Endodermal cell (in vitro differentiated cells): Measurements from ENCODE around the gene NPHS1. TPM values are rescaled to one million over a fixed set of nuclear protein-coding genes. Genes with fewer than 3 reads are reported as not detected.

ENCODE experiments used
- DNase-seq: peaks from one replicate; pipeline ENCODE4 v3.0.0-alpha.2; 2017
- H3K27ac ChIP-seq: 2 replicates; pipeline ENCODE4 v1.5.1; 2013; ENCODE audit warnings: mild to moderate bottlenecking, low read depth, low read length, moderate library complexity
- H3K27me3 ChIP-seq: 2 replicates; pipeline ENCODE4 v1.6.1; 2013; ENCODE audit warnings: mild to moderate bottlenecking, low read length, moderate library complexity; ENCODE audit not compliant: insufficient read depth, control insufficient read depth, poor library complexity, severe bottlenecking
- H3K36me3 ChIP-seq: 2 replicates; pipeline ENCODE4 v1.7.0; 2013; ENCODE audit warnings: mild to moderate bottlenecking, low read length, moderate library complexity; ENCODE audit not compliant: control insufficient read depth, insufficient read depth
- H3K4me1 ChIP-seq: one replicate; pipeline ENCODE4 v1.7.0; 2013; ENCODE audit warnings: low read length; ENCODE audit not compliant: control insufficient read depth, insufficient read depth
- H3K4me3 ChIP-seq: 2 replicates; pipeline ENCODE4 v1.5.1; 2013; ENCODE audit warnings: mild to moderate bottlenecking, low read length, moderate library complexity
- H3K9ac ChIP-seq: 2 replicates; pipeline ENCODE4 v1.6.1; 2013; ENCODE audit warnings: mild to moderate bottlenecking, low read length, moderate library complexity; ENCODE audit not compliant: poor library complexity, severe bottlenecking; ENCODE audit errors: extremely low read depth
- H3K9me3 ChIP-seq: 2 replicates; pipeline ENCODE4 v1.6.1; 2013; ENCODE audit warnings: mild to moderate bottlenecking, low read length, moderate library complexity; ENCODE audit not compliant: control insufficient read depth
- H3K27ac Mint-ChIP-seq: 2 replicates; pipeline ENCODE4 v1.8.0; 2020; ENCODE audit warnings: mixed read lengths
- H3K27me3 Mint-ChIP-seq: 2 replicates; pipeline ENCODE4 v1.8.0; 2021; ENCODE audit warnings: mild to moderate bottlenecking, mixed read lengths; ENCODE audit not compliant: insufficient read depth
- H3K36me3 Mint-ChIP-seq: 2 replicates; pipeline ENCODE4 v1.8.0; 2020; ENCODE audit warnings: low read depth, mixed read lengths
- H3K4me1 Mint-ChIP-seq: 2 replicates; pipeline ENCODE4 v1.8.0; 2020; ENCODE audit warnings: mixed read lengths
- H3K4me3 Mint-ChIP-seq: 2 replicates; pipeline ENCODE4 v1.8.0; 2020; ENCODE audit warnings: mild to moderate bottlenecking, moderate library complexity, mixed read lengths
- H3K9me3 Mint-ChIP-seq: 2 replicates; pipeline ENCODE4 v1.8.0; 2020; ENCODE audit warnings: mild to moderate bottlenecking, mixed read lengths
- WGBS, 2 experiments: methylation state at CpG; one replicate each; pipeline versions ENCODE4 v1.1.5 to v1.1.7; 2013; ENCODE audit warnings: missing lambda C conversion rate in 2 of 2, mixed read lengths in 1 of 2; ENCODE audit not compliant: insufficient coverage in 1 of 2, insufficient read length in 1 of 2; 5-methylcytosine and 5-hydroxymethylcytosine counted together
- total RNA-seq, 2 donors: library from RNA; stranded (reverse); fragmentation: NEBNext Ultra II Directional in 1 of 2; extraction: Animal tissue kit (Norgen Biotek cat#: 25700) in 1 of 2; gene quantifications; 2 replicates in 1 of 2; 3 replicates in 1 of 2; pipeline ENCODE4 v1.2.1, GENCODE V29; 2021
- TF ChIP-seq, protein P1 (sequence below): fragments of 200-600 bp; sonication (generic); conservative IDR thresholded peaks from 2 replicates; pipeline ENCODE4 v1.5.0; 2021; ENCODE audit warnings: antibody characterized with exemption, mild to moderate bottlenecking

NPHS1 gene
- total RNA-seq, 2 donors from 2014 or later: 0.24 to 0.80 TPM

DNA sequence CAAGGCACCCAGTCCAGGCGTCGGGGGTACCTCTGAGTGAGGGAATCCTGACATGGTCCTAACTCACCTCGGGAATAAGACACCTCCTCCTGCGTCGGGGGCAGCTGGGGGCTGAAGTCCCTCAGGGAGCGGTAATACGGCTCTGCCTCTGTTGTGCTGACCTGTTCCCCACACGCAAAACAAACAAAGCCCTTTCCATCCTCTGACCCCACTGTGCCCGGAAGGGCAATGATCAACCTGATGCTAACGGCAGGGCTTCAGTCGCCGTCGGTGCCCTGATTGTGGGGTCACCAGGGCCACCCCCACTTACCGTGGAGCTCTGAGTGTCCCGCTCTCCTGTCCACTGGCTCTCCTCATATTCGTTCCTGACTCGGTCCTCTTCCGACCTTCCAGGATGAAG lies 21.3 kb downstream of the NPHS1 start:
- H3K27me3 ChIP-seq: peaks cover 48% of the 10 kb centered on the region
- H3K4me1 Mint-ChIP-seq: no peaks in the 10 kb centered on the region
- no peak overlapping the region for H3K9ac ChIP-seq
- no peaks in the 10 kb centered on the region for H3K4me1 ChIP-seq
- TF ChIP-seq, protein P1, sequence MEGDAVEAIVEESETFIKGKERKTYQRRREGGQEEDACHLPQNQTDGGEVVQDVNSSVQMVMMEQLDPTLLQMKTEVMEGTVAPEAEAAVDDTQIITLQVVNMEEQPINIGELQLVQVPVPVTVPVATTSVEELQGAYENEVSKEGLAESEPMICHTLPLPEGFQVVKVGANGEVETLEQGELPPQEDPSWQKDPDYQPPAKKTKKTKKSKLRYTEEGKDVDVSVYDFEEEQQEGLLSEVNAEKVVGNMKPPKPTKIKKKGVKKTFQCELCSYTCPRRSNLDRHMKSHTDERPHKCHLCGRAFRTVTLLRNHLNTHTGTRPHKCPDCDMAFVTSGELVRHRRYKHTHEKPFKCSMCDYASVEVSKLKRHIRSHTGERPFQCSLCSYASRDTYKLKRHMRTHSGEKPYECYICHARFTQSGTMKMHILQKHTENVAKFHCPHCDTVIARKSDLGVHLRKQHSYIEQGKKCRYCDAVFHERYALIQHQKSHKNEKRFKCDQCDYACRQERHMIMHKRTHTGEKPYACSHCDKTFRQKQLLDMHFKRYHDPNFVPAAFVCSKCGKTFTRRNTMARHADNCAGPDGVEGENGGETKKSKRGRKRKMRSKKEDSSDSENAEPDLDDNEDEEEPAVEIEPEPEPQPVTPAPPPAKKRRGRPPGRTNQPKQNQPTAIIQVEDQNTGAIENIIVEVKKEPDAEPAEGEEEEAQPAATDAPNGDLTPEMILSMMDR: no peak
- peaks cover 28% of the 10 kb centered on the region for H3K27me3 Mint-ChIP-seq
- no peaks in the 10 kb centered on the region for H3K9me3 Mint-ChIP-seq
- 76% methylated on average over 8 to 18 of the region's 18 CpGs for WGBS, 2 experiments
- no peaks in the 10 kb centered on the region for H3K36me3 Mint-ChIP-seq
- H3K27ac ChIP-seq: no peak overlapping the region
- no peak overlapping the region for H3K4me3 Mint-ChIP-seq
- no peak for DNase-seq
- no peak overlapping the region for H3K4me3 ChIP-seq
- no peaks in the 10 kb centered on the region for H3K9me3 ChIP-seq
- no peak overlapping the region for H3K27ac Mint-ChIP-seq
- H3K36me3 ChIP-seq: no peaks in the 10 kb centered on the region

DNA sequence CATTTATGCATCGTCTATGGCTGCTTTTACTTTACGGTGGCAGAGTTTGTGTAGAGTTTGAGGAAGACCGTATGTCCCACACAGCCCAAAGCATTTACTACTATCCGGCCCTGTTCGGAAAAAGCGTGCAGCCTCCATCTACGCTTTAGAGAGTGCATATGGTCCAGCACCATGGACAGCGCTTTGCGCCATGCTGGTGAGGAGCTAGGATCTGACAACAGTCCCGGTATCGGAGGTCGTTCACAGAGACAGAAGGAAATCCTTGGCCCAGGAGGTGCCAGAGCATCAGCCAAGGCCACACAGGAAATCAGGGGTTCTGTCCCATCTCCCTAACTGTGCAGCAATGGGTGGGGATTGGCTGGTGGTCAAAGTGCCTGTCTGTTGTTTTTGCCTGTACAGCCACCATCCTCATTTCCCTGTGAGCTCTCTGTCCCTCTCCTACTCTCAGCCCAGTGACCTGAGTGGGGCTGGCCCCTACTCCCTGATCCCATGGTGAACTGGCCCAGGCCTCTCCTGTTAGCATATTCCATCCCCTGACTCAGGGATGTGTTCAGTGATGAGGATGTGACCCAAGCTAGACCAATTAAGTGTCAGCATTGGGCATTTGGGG lies 23.5 kb downstream of the NPHS1 start:
- no peaks in the 10 kb centered on the region for H3K9me3 Mint-ChIP-seq
- 21 to 28% methylated on average over 5 to 12 of the region's 12 CpGs for WGBS, 2 experiments
- TF ChIP-seq, protein P1: no peak
- no peak overlapping the region for H3K27ac ChIP-seq
- no peaks in the 10 kb centered on the region for H3K36me3 Mint-ChIP-seq
- peak; percentile 93 for DNase-seq
- no peak overlapping the region for H3K9ac ChIP-seq
- peaks cover 43% of the 10 kb centered on the region for H3K27me3 ChIP-seq
- no peak overlapping the region for H3K4me3 Mint-ChIP-seq
- peaks cover 24% of the 10 kb centered on the region for H3K27me3 Mint-ChIP-seq
- H3K27ac Mint-ChIP-seq: no peak overlapping the region
- no peaks in the 10 kb centered on the region for H3K4me1 ChIP-seq
- H3K9me3 ChIP-seq: no peaks in the 10 kb centered on the region
- H3K36me3 ChIP-seq: no peaks in the 10 kb centered on the region
- no peak overlapping the region for H3K4me3 ChIP-seq
- H3K4me1 Mint-ChIP-seq: no peaks in the 10 kb centered on the region

DNA sequence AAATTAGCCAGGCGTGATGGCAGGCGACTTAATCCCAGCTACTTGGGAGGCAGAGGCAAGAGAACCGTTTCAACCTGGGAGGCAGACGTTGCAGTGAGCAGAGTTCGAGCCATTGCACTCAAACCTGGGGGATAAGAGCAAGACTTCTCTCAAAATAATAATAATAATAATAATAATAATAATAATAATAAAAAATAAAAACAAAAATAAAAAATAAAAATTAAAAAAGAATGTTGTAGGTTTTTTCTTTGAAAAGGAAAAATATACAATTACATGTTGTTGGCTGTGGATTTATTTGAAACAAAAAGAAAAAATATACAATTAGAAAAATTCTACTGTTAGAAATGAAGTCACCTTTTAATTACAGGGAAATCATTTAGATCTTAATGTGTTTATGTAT lies 28.2 kb downstream of the NPHS1 start:
- 91 to 94% methylated on average over 4 to 5 of the region's 5 CpGs for WGBS, 2 experiments
- Mint-ChIP-seq H3K27ac (no peak overlapping the region), H3K9me3 (no peaks in the 10 kb centered on the region), H3K4me3 (no peak overlapping the region), H3K27me3 (peaks cover 4% of the 10 kb centered on the region), H3K36me3 (no peaks in the 10 kb centered on the region), H3K4me1 (no peaks in the 10 kb centered on the region)
- Histone ChIP-seq H3K4me1 (no peaks in the 10 kb centered on the region), H3K9me3 (no peaks in the 10 kb centered on the region), H3K4me3 (no peak overlapping the region), H3K36me3 (no peaks in the 10 kb centered on the region), H3K27ac (no peak overlapping the region), H3K27me3 (peaks cover 12% of the 10 kb centered on the region), H3K9ac (no peak overlapping the region)
- TF ChIP-seq, protein P1: no peak
- DNase-seq: no peak
